ENCODE measurements around the gene UBXN11.
"Not testable (repeated sequence)": the region's sequence is repeated elsewhere in the genome, so short reads cannot be mapped to it uniquely, and the experiment has no call there.

Gene UBXN11

DNA sequence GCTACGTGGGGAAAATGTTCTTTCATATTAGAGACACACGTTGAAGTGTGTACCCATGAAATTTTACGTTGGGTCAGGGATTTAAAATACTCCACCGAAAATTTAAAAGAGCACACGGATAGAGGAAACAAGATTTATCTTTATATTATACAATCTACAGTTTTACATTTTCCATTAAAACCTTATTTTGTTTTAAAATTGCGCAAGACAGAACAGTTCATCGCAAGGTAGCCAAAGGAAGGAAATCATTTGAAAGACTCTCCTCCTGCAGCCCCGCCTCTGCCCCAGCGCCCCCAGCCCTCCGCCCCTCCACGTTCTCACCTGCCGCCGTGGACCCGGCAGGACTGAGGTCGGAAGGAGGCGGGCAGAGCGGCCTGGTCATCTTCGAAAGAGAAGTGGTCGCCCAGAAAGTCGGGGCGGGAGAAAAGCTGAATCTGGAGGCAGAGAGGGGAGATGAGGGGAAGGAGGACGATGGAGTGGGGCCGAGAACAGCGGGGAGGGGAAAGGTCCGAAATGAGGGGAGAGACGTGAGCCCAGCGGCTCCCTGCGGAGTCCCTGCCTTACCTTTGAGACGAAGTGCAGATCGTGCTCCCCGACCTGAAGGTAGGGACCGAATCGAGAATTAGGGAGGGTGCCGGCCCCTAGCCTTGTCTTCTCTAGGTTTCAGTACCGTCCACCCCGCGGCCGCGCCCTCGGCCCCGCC, 29.5 kb upstream of the UBXN11 start:
- TF ChIP-seq TAF1 (IDR thresholded peaks at IDR 0.05; ENCODE audit: borderline replicate concordance, low read depth, low read length): no peak
- no peak for TF ChIP-seq POLR2A (IDR thresholded peaks at IDR 0.05; ENCODE audit: low read depth, low read length)
- no peak for TF ChIP-seq POLR2AphosphoS5 (IDR thresholded peaks at IDR 0.05; ENCODE audit: low read depth, low read length)
- DNase-seq (ENCODE audit: insufficient read length): no peak
- FAIRE-seq: peak; percentile 66

DNA sequence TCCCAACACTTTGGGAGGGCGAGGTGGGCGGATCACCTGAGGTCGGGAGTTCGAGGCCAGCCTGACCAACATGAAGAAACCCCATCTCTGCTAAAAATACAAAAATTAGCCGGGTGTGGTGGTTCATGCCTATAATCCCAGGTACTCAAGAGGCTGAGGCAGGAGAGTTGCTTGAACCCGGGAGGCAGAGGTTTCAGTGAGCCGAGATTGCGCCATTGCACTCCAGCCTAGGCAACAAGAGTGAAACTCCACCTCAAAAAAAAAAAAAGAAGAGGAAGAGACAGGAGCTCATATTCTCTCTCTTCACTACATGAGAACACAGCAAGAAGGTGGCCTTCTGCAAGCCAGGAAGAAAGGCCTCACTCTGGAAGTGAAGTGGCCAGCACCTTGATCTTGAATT, 26.9 kb upstream of the UBXN11 start:
- not testable (repeated sequence) for DNase-seq (ENCODE audit: insufficient read length); FAIRE-seq

DNA sequence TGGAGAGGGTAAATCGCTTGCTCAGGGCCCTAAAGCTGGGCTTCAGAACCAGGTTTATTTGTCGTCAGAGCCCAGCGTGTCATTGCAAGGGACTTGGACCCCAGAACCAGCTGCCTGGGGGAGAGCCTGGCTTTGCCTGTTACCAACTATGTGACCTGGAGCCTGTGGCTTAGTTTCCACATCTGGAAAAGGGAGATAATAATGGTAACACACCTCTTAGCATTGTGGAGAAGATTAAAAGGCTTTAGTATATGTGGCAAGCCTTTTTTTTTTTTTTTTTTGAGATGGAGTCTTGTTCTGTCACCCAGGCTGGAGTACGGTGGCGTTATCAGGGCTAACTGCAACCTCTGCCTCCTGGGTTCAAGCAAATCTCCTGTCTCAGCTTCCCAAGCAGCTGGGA, 23.8 kb upstream of the UBXN11 start:
- DNase-seq (ENCODE audit: insufficient read length): no peak
- TF ChIP-seq POLR2A (IDR thresholded peaks at IDR 0.05; ENCODE audit: low read depth, low read length) (no peak), POLR2AphosphoS5 (IDR thresholded peaks at IDR 0.05; ENCODE audit: low read depth, low read length) (no peak), TAF1 (IDR thresholded peaks at IDR 0.05; ENCODE audit: borderline replicate concordance, low read depth, low read length) (no peak)
- FAIRE-seq: no peak

DNA sequence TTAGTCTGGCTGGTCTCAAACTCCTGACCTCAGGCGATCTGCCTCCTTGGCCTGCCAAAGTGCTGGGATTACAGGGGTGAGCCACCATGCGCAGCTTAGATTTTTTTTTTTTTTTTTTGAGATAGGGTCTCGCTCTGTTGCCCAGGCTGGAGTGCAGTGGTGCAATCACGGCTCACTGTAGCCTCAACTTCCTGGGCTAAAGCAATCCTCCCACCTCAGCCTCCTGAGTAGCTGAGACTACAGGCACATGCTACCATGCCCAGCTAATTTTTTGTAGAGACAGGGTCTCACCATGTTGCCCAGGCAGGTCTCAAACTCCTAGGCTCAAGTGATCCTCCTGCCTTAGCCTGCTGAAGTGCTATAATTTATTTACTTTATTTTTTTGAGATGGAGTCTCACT, 22.9 kb upstream of the UBXN11 start:
- DNase-seq (ENCODE audit: insufficient read length); FAIRE-seq: not testable (repeated sequence)

DNA sequence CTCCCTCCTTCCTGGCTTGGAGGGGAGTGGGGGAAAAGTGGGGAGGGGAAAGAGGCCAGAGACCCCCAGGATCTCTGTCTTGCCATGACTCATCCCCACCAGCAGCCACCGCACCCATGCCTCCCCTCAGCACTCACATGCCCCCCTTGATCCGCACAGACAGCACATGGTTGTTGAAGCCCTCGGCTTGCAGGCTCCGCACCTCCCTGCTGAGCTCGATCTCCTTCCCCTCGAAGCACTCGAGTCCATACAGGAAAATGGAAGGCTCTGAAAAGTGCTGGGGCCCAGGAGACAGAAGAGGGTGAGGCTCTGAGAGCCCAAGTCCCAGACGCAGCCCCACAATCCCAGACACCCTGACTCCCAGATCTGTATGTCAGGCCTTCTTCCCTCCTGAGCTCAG, 22.2 kb upstream of the UBXN11 start:
- TF ChIP-seq TAF1 (IDR thresholded peaks at IDR 0.05; ENCODE audit: borderline replicate concordance, low read depth, low read length) (no peak), POLR2A (IDR thresholded peaks at IDR 0.05; ENCODE audit: low read depth, low read length) (no peak), POLR2AphosphoS5 (IDR thresholded peaks at IDR 0.05; ENCODE audit: low read depth, low read length) (no peak)
- no peak for FAIRE-seq
- no peak for DNase-seq (ENCODE audit: insufficient read length)

DNA sequence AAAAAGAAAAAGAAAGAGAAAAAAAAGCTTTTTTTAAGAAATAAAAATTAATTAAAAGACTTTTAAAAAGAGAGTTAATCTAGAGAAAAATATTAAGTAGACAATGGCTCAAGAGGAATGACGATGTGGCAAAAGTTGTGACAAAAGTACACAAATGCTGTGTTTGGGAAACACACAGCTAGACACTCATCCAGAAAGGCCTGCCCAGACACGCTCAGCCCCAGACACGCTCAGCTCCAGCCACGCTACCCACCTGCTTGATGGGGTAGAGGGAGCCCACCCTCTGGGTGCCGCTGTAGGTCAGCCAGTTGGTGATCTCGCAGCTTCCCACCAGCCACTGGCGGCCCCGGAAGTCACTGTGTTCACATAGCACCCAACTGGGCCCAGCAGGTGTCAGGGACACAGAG, 21.5 kb upstream of the UBXN11 start:
- TF ChIP-seq TAF1 (IDR thresholded peaks at IDR 0.05; ENCODE audit: borderline replicate concordance, low read depth, low read length) (no peak), POLR2A (IDR thresholded peaks at IDR 0.05; ENCODE audit: low read depth, low read length) (no peak), POLR2AphosphoS5 (IDR thresholded peaks at IDR 0.05; ENCODE audit: low read depth, low read length) (no peak)
- FAIRE-seq (no peak), DNase-seq (ENCODE audit: insufficient read length) (no peak)

DNA sequence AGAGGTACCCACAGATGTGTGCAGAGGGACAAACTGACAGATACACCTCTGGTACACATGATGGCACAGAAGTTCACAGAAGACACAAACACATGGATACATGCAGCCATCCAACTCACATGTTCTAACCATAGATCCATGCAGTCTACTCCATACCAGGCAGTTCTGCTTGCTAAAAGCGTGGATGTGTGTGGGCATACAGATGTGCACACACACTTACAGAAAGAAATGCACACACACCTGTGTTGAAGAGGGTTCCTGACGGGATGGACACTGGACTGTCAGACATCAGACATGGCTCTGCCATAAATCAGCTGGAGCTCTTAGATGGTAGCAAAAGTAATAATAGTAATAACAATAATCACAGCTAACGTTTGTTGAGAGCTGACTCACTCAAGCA, 18.1 kb upstream of the UBXN11 start:
- TF ChIP-seq TAF1 (IDR thresholded peaks at IDR 0.05; ENCODE audit: borderline replicate concordance, low read depth, low read length): no peak
- no peak for TF ChIP-seq POLR2A (IDR thresholded peaks at IDR 0.05; ENCODE audit: low read depth, low read length)
- no peak for TF ChIP-seq POLR2AphosphoS5 (IDR thresholded peaks at IDR 0.05; ENCODE audit: low read depth, low read length)
- DNase-seq (ENCODE audit: insufficient read length) (no peak), FAIRE-seq (no peak)

DNA sequence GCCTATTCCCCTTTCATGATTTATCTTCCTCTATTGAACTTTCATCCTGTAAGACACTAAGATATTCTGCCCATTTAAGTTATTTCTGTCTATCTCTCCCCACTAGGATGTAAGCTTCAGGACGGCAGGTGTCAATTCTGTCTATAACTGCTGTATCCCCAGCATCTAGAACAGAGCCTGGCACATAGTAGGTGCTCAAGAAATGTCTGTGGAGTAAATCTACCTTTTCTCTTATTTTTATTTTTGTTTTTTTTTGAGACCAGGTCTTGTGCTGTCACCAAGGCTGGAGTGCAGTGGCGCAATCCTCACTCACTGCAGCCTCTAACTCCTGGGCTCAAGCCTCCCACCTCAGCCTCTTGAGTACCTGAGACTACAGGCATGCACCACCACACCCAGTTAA, 16.9 kb upstream of the UBXN11 start:
- no peak for FAIRE-seq
- no peak for TF ChIP-seq TAF1 (IDR thresholded peaks at IDR 0.05; ENCODE audit: borderline replicate concordance, low read depth, low read length)
- TF ChIP-seq POLR2A (IDR thresholded peaks at IDR 0.05; ENCODE audit: low read depth, low read length): no peak
- TF ChIP-seq POLR2AphosphoS5 (IDR thresholded peaks at IDR 0.05; ENCODE audit: low read depth, low read length): no peak

DNA sequence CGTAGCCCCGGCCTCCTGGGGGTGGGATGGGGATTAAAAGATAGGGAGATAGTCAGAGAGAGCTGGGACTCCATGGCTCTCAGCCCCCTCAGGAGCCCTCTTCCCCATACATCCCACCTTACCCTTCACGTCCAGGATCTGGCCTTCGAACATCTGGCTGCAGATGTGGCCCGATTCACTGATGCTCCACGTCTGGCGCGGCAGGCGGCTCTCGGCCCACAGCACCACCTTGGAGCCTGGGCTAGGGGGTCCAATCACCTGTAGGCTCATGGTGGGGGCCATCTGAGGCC, 15.6 kb upstream of the UBXN11 start:
- no peak for TF ChIP-seq TAF1 (IDR thresholded peaks at IDR 0.05; ENCODE audit: borderline replicate concordance, low read depth, low read length)
- TF ChIP-seq POLR2AphosphoS5 (IDR thresholded peaks at IDR 0.05; ENCODE audit: low read depth, low read length): no peak
- no peak for TF ChIP-seq POLR2A (IDR thresholded peaks at IDR 0.05; ENCODE audit: low read depth, low read length)
- DNase-seq (ENCODE audit: insufficient read length) (no peak), FAIRE-seq (no peak)

More for the DNA sequence above, 16.9 kb upstream of the UBXN11 start:
- no peak for DNase-seq (ENCODE audit: insufficient read length)

DNA sequence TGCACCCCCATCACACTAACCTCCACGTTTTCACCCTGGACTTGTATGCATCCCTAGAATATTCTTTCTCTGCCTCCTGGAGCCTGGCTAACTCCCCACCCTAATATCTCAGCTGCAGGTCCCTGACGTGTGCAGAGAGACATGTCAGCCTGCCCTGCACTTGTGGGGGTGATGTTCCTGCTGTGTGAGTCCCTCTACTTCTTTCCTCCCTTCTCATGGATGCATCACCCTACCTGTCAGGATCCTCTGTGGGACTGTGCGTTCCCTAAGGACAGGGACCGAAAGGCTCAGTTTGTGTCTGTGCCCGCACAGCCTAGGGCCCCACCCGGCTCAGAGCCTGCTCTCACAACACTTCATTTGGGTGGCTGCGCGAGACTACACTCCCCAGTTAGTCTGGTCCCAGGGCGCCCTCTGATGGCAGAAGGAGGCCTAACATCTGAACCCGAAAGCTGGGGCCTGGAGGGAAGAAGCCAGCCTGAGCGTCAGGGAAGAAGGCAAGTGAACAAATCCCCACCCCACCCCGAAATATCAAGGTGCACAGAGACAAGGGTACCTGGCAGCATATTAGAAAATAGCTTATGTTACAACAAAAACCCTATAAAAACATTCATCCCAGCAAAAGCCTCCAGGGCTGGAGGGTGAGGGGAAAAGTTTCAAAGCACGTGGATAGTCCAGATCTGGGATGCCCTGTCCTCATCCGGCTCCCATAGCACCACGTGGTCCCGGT, 15.0 kb upstream of the UBXN11 start:
- DNase-seq (ENCODE audit: insufficient read length): peak; percentile 82
- no peak for TF ChIP-seq POLR2AphosphoS5 (IDR thresholded peaks at IDR 0.05; ENCODE audit: low read depth, low read length)
- no peak for TF ChIP-seq POLR2A (IDR thresholded peaks at IDR 0.05; ENCODE audit: low read depth, low read length)
- no peak for TF ChIP-seq TAF1 (IDR thresholded peaks at IDR 0.05; ENCODE audit: borderline replicate concordance, low read depth, low read length)
- peak; percentile 94 for FAIRE-seq

DNA sequence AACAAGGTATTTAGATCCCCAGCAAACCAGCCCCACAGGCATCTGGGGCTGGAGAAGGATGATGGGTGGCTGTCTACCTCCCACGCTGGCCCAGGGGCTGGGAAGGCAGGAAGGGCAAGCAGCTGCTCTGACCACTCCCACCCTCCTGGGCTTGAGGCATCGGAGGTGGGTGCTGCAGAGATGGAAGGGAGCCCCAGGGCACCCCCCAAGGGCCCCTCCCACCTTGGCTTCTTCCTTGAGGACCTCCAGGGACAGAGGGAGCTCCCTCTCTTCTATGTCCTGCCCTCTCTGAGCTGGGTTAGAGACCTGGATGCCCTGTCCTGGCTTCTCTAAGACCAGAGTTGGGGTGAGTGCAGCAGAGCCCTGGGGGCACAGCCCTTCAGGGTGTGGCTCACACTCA, 14.5 kb upstream of the UBXN11 start:
- DNase-seq (ENCODE audit: insufficient read length) (no peak), FAIRE-seq (no peak)
- TF ChIP-seq POLR2AphosphoS5 (IDR thresholded peaks at IDR 0.05; ENCODE audit: low read depth, low read length) (no peak), POLR2A (IDR thresholded peaks at IDR 0.05; ENCODE audit: low read depth, low read length) (0 out of 2 replicates have a peak, but pooled peaks have one; percentile 12)

DNA sequence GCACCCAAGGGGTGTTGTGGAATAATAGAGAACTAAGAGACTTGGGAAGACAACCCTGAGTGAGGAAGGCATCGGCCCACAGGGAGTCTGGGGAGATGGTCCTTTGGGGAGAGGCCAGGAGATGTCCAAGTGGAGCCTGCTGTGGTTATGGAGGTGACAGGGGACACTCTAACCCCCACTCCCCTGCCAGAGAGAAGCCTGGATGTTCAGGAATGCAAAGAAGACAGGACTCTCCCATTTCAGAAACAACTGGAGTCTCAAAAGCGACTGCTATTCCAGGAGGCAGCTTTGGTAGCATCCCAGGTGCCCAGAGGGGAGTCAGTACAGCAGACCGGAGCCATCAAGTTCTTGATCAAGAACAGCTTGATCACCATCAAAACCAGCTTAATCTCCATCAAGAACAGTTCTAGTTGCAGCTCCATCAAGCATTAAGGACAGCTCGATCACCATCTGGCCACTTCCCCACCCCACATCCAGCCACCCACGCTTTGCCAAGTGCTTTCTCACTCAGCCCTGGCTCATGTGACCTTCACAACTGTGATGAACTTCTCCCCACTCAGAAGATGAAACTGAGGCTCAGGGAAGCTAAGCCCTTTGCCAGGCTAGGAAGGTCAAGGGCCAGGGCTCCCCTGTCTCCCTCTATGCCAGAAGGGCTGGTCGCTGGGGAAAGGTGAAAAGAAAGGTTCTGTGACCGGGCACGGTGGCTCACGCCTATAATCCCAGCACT, 12.1 kb upstream of the UBXN11 start:
- DNase-seq (ENCODE audit: insufficient read length): no peak
- TF ChIP-seq POLR2AphosphoS5 (IDR thresholded peaks at IDR 0.05; ENCODE audit: low read depth, low read length) (peak; percentile 4; the same call in 1 of the 2 replicates), POLR2A (IDR thresholded peaks at IDR 0.05; ENCODE audit: low read depth, low read length) (0 out of 2 replicates have a peak, but pooled peaks have one; percentile 29), TAF1 (IDR thresholded peaks at IDR 0.05; ENCODE audit: borderline replicate concordance, low read depth, low read length) (no peak)
- peak; percentile 95 for FAIRE-seq

Measured in GM12892 (cell line).